DMS 273 (cell line): ENCODE data around the gene PFDN6.
"Not testable (repeated sequence)": the region's sequence is repeated elsewhere in the genome, so short reads cannot be mapped to it uniquely, and the experiment has no call there.

ENCODE experiments used
- DNase-seq: peaks from one replicate; lab custom pipeline; 2025; ENCODE audit not compliant: unreplicated experiment; lab: John Stamatoyannopoulos, UW

Gene PFDN6

DNA sequence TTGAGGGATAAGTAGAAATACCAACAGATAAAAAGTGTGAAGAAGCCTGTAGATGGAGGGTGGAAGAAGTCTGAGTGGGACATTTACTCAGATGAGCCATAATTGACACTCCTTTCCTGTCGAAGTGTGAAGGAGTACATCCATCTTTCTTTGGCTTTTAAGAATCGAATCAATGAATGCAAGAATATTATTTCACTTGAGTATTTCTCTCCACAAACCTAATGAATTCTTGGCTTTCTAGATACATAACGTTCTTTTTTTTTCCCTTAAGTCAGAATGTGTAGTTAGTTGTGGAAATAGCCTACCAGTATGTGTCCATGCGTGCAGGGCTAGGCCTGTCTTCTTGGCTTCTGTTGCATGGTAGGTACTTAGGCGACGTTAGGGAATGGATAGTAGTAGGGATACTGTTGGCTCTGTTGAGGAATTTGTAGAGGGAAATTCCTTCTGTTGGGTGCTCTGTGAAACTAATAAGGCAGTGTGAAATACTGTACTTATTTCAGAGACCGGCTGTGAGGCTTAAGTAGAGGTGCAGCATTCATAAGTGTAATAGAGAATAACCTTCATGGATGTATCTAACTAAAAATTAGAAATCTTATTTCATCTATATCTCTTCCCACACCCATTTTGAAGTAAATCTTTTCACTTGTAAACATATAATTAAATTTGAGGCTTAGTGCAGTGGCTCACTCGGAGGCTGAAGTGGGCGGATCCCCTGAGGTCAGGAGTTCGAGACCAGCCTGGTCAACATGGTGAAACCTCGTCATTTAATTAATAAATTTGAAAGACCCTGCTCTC lies 16.1 kb upstream of the PFDN6 start:
- peak; percentile 40 for DNase-seq

GRCh38 chr6:33273924-33274902 lies 15.2 kb upstream of the PFDN6 start:
- peak; percentile 38 for DNase-seq

DNA sequence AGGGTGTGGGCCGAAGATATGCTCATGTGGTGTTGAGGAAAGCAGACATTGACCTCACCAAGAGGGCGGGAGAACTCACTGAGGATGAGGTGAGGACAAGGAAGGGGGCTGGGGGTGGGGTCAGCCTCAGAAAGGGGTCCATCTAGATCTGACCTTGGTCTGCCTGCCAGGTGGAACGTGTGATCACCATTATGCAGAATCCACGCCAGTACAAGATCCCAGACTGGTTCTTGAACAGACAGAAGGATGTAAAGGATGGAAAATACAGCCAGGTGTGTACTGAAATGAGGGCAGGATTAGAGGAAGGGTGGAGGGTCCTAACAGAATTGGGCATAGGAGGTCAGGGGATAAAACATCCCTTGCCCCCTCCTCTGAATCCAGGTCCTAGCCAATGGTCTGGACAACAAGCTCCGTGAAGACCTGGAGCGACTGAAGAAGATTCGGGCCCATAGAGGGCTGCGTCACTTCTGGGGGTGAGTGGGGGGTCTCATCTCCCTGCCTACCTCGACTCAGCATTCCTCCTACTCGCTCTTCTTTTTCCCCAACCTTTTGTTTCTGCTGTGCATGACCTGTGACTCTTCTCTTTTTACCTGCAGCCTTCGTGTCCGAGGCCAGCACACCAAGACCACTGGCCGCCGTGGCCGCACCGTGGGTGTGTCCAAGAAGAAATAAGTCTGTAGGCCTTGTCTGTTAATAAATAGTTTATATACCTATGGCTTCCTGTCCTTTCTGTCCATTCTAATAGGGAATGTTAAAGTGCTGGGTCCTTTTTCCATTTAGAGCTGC lies 13.4 kb upstream of the PFDN6 start:
- DNase-seq, result peak; percentile 44

DNA sequence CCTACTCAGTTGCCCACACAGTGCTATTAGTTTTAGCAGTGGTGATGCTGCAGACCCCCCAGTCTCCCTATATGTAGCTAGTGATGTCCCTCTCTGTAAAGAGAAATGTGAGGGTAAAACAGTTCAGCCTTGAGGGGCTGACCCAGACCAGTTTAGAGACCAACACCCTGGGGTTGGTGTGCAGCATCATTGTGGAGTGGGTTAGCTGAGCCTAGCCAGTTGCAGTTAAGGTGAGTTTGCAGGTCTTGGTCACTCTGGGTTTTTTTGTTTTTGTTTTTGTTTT lies 12.9 kb upstream of the PFDN6 start:
- peak; percentile 81 for DNase-seq

- peak; percentile 98 for DNase-seq
Measured at GRCh38 chr6:33276864-33277662, 12.3 kb upstream of the PFDN6 start, which contains the start of gene B3GALT4. Gene B3GALT4 (plus strand): TSS chr6:33277123. CDS start chr6:33277420, 297 bp downstream.

DNA sequence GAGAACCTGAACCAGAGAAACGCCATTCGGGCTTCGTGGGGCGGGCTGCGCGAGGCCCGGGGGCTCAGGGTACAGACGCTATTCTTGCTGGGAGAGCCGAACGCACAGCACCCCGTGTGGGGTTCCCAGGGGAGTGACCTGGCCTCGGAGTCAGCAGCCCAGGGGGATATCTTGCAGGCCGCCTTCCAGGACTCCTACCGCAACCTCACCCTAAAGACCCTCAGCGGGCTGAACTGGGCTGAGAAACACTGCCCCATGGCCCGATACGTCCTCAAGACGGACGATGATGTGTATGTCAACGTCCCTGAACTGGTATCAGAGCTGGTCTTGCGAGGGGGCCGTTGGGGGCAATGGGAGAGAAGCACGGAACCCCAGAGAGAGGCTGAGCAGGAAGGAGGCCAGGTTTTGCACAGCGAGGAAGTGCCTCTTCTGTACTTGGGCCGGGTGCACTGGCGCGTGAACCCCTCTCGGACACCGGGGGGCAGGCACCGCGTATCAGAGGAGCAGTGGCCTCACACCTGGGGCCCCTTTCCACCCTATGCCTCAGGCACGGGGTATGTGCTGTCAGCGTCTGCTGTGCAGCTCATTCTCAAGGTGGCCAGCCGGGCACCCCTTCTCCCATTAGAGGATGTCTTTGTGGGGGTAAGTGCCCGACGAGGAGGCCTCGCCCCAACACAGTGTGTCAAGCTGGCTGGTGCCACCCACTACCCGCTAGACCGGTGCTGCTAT lies 11.6 kb upstream of the PFDN6 start:
- peak; percentile 65 for DNase-seq

- peak; percentile 65 for DNase-seq
Measured at GRCh38 chr6:33278392-33278741, 11.0 kb upstream of the PFDN6 start.

GRCh38 chr6:33278810-33279209 lies 10.6 kb upstream of the PFDN6 start:
- DNase-seq, result no peak

DNA sequence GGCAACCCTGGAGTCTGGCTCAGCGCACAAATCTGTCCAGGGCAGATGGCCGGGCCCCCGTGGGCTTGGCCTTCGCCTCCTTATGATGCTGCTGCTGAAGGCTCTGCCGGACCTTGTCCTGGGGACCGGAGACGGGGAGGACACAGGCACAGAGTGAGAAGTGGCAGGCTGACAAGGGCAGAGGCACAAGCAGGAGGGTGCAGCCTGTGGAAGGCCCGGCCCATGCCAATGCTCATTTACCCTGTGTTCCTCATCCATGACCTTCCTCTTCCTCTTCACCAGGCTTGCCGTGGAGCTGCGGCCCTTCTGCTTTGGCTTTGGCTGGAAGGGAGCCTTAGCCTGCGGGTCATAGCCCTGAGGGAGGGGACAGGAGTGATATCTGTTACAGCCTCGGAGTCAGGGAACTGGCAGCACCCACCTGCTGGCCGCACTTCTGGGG lies 10.1 kb upstream of the PFDN6 start:
- DNase-seq, result no peak

- peak; percentile 95 for DNase-seq
Measured at GRCh38 chr6:33279971-33280511, 9.4 kb upstream of the PFDN6 start.

- no peak for DNase-seq
Measured at GRCh38 chr6:33280539-33280938, 8.9 kb upstream of the PFDN6 start.

DNA sequence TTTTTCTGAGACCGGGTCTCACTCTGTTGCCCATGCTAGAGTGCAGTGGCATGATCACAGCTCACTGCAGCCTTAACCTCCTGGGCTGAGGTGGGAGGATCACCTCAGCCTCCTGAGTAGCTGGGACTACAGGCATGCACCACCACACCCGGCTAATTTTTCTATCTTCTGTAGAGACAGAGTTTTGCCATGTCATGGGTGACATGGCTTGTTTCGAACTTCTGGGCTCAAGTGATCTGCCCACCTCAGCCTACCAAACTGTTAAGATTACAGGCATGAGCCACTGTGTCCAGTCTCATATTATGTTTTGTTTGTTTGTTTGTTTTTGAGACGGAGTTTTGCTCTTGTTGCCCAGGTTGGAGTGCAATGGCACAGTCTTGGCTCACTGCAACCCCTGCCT lies 4.2 kb upstream of the PFDN6 start:
- not testable (repeated sequence) for DNase-seq

DNA sequence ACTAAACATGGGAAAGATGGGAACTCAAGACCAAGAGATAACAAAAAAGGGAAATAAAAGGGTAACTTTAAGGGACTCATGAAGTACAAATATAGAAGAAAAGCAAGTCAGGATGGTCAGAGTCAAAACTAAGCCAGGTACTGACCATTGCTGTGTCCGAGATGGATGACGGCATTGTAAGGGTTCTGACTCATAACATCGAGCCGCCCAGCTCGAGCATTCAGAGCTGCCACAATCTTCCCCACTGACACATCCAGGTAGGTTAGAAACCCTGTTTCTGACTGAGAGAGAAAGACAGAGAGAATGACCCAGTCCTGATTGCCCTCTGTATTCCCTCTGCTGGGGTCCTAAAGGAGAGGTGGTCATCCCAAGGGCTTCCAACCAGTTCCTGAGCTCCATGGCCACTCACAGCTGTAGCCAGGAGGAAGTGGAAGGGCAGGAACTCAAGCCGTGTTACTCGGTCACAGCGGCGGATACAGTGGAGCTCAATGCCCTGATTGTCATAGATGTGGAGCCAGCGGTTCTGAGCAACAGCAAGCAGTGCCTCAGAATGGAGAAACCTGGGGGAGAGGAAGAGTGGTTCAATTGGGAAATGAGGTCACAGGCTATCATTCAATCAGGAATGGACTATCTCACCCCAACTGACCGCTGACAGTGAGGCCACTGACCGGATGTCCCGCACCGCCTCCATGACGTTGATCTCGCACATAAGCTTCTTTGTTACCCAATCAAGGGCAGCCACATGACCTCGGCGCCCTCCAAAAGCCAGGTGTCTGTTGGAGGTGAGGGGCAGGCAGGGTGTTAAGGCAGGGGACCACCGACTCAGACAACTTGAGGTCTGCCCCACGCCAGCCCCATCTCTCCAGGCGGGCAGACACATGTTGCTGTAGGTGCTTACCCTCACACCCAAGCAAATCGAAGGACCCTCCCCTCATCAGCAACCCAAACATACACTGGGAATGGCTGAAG lies 2.2 kb upstream of the PFDN6 start:
- no peak for DNase-seq

GRCh38 chr6:33288141-33288920 lies 1.1 kb upstream of the PFDN6 start:
- DNase-seq, result no peak

GRCh38 chr6:33289784-33290315 lies 449 bp downstream of the PFDN6 start:
- DNase-seq, result peak; percentile 50

GRCh38 chr6:33290459-33290858 lies 1.1 kb downstream of the PFDN6 start:
- no peak for DNase-seq

GRCh38 chr6:33292996-33293682 lies 3.7 kb downstream of the PFDN6 start:
- DNase-seq, result no peak
